CD14-positive monocyte (primary cell): ENCODE measurements around the gene TSC22D3. TPM values are rescaled to one million over a fixed set of nuclear protein-coding genes. Genes with fewer than 3 reads are reported as not detected.

Source experiments
- DNase-seq, 3 donors: peaks; one replicate each; pipeline ENCODE4 v3.0.0-alpha.2; 2011 to 2022
- H2AFZ ChIP-seq: 2 replicates; pipeline ENCODE4 v1.6.0; 2012; ENCODE audit warnings: mild to moderate bottlenecking, low read depth, low read length, inconsistent platforms; ENCODE audit not compliant: insufficient read depth, poor library complexity, severe bottlenecking
- H3K27ac ChIP-seq, 2 donors: 1 replicate in 1 of 2; 2 replicates in 1 of 2; pipeline ENCODE4 v1.5.1; 2012 to 2013; ENCODE audit warnings: low read length in 2 of 2, control low read depth in 1 of 2, inconsistent platforms in 1 of 2, low read depth in 1 of 2, mild to moderate bottlenecking in 1 of 2
- H3K27me3 ChIP-seq, 2 donors: one replicate each; pipeline versions ENCODE4 v1.6.0 to v1.6.1; 2011 to 2013; ENCODE audit warnings: low read length in 2 of 2; ENCODE audit not compliant: control insufficient read depth in 2 of 2, insufficient read depth in 2 of 2
- H3K36me3 ChIP-seq, 2 donors: replicated peaks in 1 of 2; 1 replicate in 1 of 2; 2 replicates in 1 of 2; pipeline versions ENCODE4 v1.5.1 to v1.6.1; 2012 to 2013; ENCODE audit warnings: low read length in 2 of 2, control low read depth in 1 of 2, inconsistent platforms in 1 of 2, mild to moderate bottlenecking in 1 of 2; ENCODE audit not compliant: insufficient read depth in 2 of 2, control insufficient read depth in 1 of 2
- H3K4me1 ChIP-seq, 2 donors: 1 replicate in 1 of 2; 2 replicates in 1 of 2; pipeline versions ENCODE4 v1.5.1 to v1.6.1; 2012 to 2013; ENCODE audit warnings: low read length in 2 of 2, control low read depth in 1 of 2, inconsistent platforms in 1 of 2, mild to moderate bottlenecking in 1 of 2, moderate library complexity in 1 of 2; ENCODE audit not compliant: insufficient read depth in 2 of 2, control insufficient read depth in 1 of 2
- H3K4me2 ChIP-seq: replicated peaks from 2 replicates; pipeline ENCODE3; 2012; ENCODE audit warnings: low read length, moderate library complexity, mild to moderate bottlenecking; ENCODE audit not compliant: poor library complexity, severe bottlenecking; ENCODE audit errors: extremely low read depth
- H3K4me3 ChIP-seq, 3 experiments: fragments of 200-600 bp in 1 of 3; sonication (generic) in 1 of 3; replicated peaks in 1 of 3; 1 replicate in 2 of 3; 2 replicates in 1 of 3; pipeline ENCODE4 v1.5.1; 2011 to 2013; ENCODE audit warnings: low read length in 3 of 3, mild to moderate bottlenecking in 3 of 3, control low read depth in 2 of 3, low read depth in 2 of 3, inconsistent platforms in 1 of 3, moderate library complexity in 1 of 3
- H3K79me2 ChIP-seq: 2 replicates; pipeline ENCODE4 v1.6.0; 2012; ENCODE audit warnings: mild to moderate bottlenecking, control low read depth, inconsistent platforms, low read length, moderate library complexity; ENCODE audit not compliant: insufficient read depth
- H3K9ac ChIP-seq: 2 replicates; pipeline ENCODE4 v1.6.0; 2017; ENCODE audit warnings: low read length, mild to moderate bottlenecking; ENCODE audit not compliant: insufficient read depth, poor library complexity, severe bottlenecking
- H3K9me3 ChIP-seq, 2 donors: replicated peaks in 1 of 2; 1 replicate in 1 of 2; 2 replicates in 1 of 2; pipeline versions ENCODE4 v1.5.1 to v1.6.1; 2012 to 2013; ENCODE audit warnings: low read length in 2 of 2, control low read depth in 1 of 2; ENCODE audit not compliant: control insufficient read depth in 1 of 2, insufficient read depth in 1 of 2
- H4K20me1 ChIP-seq: 2 replicates; pipeline ENCODE4 v1.6.0; 2012; ENCODE audit warnings: mild to moderate bottlenecking, low read length, control low read depth, moderate library complexity; ENCODE audit not compliant: insufficient read depth
- H3K27ac Mint-ChIP-seq, 7 donors: one replicate each; pipeline ENCODE4 v1.8.0; 2020; ENCODE audit warnings: mild to moderate bottlenecking in 7 of 7, mixed read lengths in 7 of 7, moderate library complexity in 6 of 7, inconsistent platforms in 2 of 7
- H3K27me3 Mint-ChIP-seq, 3 donors: one replicate each; pipeline ENCODE4 v1.8.0; 2021 to 2022; ENCODE audit warnings: low read depth in 3 of 3, mild to moderate bottlenecking in 3 of 3, mixed read lengths in 3 of 3, moderate library complexity in 3 of 3, inconsistent platforms in 1 of 3
- H3K36me3 Mint-ChIP-seq, 2 donors: one replicate each; pipeline ENCODE4 v1.8.0; 2020; ENCODE audit warnings: mixed read lengths in 2 of 2, inconsistent platforms in 1 of 2, mild to moderate bottlenecking in 1 of 2
- H3K4me1 Mint-ChIP-seq: one replicate; pipeline ENCODE4 v1.8.0; 2020; ENCODE audit warnings: mild to moderate bottlenecking, mixed read lengths
- H3K4me3 Mint-ChIP-seq, 2 donors: one replicate each; pipeline ENCODE4 v1.8.0; 2020; ENCODE audit warnings: mild to moderate bottlenecking in 2 of 2, mixed read lengths in 2 of 2, moderate library complexity in 1 of 2
- H3K9me3 Mint-ChIP-seq, 7 donors: one replicate each; pipeline ENCODE4 v1.8.0; 2020 to 2022; ENCODE audit warnings: mixed read lengths in 7 of 7, mild to moderate bottlenecking in 6 of 7, moderate library complexity in 6 of 7, inconsistent platforms in 2 of 7
- WGBS: methylation state at CpG from one replicate; pipeline ENCODE4 v1.1.5; 2013; ENCODE audit warnings: missing lambda C conversion rate; ENCODE audit not compliant: insufficient coverage; 5-methylcytosine and 5-hydroxymethylcytosine counted together
- intact Hi-C, 2 donors: fragments of 100-400 bp; cut with micrococcal nuclease; formaldehyde crosslinking; loops; one replicate each; pipeline versions ENCODE4 v1.15.0 to v1.15.1; 2023
- polyA plus RNA-seq, 3 donors: library from polyadenylated mRNA; depleted of rRNA in 1 of 3; unstranded in 2 of 3; stranded (reverse) in 1 of 3; fragments of 300-500 nt in 2 of 3; fragments of >200 nt in 1 of 3; fragmentation: Illumina TruSeq in 2 of 3; gene quantifications; 1 replicate in 2 of 3; 2 replicates in 1 of 3; pipeline ENCODE4 v1.2.3, GENCODE V29; 2012 to 2021
- TF ChIP-seq, protein P1 (sequence below): fragments of 200-600 bp; IDR thresholded peaks from one replicate; pipeline ENCODE4 v1.8.0; 2022; ENCODE audit warnings: antibody characterized with exemption, mild to moderate bottlenecking

Gene TSC22D3
- polyA plus RNA-seq, 3 donors = 171 to 1,562 (median 326) TPM

DNA sequence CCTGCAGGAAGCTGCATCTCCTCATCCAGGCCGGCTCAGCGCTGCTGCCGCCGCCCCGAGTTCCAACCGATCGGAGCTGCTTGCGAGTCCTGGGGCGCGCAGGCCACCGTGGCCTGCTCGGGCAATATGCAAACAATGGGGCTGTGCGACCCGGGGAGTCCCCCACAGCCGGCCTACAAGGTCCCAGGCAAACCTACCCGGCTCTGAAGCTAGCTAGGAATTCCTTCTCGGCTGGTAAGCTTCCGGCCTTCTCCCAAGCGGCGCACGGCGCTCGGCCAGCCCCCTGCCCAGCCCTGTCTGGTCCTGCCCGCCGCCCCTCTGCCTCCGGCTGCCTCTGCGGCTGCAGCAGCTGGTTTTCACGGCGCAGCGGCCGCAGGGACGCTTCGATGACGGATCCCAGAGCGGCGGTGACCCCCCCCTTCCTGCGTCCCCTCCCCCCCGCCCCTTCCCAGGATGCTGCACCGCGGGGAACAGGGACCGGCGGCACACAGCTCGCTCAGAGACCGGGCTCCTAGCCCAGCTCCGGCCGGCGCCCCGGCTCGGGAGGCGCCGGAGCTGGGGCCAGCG is 59.4 kb downstream of the TSC22D3 start:
- TF ChIP-seq, protein P1, sequence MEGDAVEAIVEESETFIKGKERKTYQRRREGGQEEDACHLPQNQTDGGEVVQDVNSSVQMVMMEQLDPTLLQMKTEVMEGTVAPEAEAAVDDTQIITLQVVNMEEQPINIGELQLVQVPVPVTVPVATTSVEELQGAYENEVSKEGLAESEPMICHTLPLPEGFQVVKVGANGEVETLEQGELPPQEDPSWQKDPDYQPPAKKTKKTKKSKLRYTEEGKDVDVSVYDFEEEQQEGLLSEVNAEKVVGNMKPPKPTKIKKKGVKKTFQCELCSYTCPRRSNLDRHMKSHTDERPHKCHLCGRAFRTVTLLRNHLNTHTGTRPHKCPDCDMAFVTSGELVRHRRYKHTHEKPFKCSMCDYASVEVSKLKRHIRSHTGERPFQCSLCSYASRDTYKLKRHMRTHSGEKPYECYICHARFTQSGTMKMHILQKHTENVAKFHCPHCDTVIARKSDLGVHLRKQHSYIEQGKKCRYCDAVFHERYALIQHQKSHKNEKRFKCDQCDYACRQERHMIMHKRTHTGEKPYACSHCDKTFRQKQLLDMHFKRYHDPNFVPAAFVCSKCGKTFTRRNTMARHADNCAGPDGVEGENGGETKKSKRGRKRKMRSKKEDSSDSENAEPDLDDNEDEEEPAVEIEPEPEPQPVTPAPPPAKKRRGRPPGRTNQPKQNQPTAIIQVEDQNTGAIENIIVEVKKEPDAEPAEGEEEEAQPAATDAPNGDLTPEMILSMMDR = no peak
- H3K4me1 ChIP-seq = peaks cover 62% of the 10 kb centered on the region in 2 donors
- H3K9me3 Mint-ChIP-seq = peaks cover 0 to 6% (median 3%) of the 10 kb centered on the region in 7 donors
- WGBS = 1% methylated on average over 14 of the region's 52 CpGs
- peak overlapping the region; percentile 87 for H3K4me2 ChIP-seq
- H3K27ac ChIP-seq = peak overlapping the region; percentile 53 to 95
- peaks cover 35% of the 10 kb centered on the region for H4K20me1 ChIP-seq
- H3K4me1 Mint-ChIP-seq = peaks cover 51% of the 10 kb centered on the region
- peak overlapping the region; percentile 66 to 99 (median 94) for H3K4me3 ChIP-seq
- peak overlapping the region; percentile 91 to 99 (median 93) for H3K27ac Mint-ChIP-seq
- peaks cover 29 to 35% of the 10 kb centered on the region in 2 donors for H3K36me3 Mint-ChIP-seq
- H3K79me2 ChIP-seq = peaks cover 26% of the 10 kb centered on the region
- H3K27me3 Mint-ChIP-seq = peaks cover 0 to 18% (median 0%) of the 10 kb centered on the region in 3 donors
- peak overlapping the region; percentile 94 for H3K9ac ChIP-seq
- H3K4me3 Mint-ChIP-seq = peak overlapping the region; percentile 93 to 96
- no peak for DNase-seq
- no peaks in the 10 kb centered on the region for H3K9me3 ChIP-seq
- H3K27me3 ChIP-seq = no peaks in the 10 kb centered on the region
- intact Hi-C loops = loop anchor here (2.0 kb wide), 1 partner anchor 41 kb away; no protein-coding TSS in a partner anchor
- H2AFZ ChIP-seq = no peak overlapping the region
- H3K36me3 ChIP-seq = peaks cover 28 to 30% of the 10 kb centered on the region in 2 donors

DNA sequence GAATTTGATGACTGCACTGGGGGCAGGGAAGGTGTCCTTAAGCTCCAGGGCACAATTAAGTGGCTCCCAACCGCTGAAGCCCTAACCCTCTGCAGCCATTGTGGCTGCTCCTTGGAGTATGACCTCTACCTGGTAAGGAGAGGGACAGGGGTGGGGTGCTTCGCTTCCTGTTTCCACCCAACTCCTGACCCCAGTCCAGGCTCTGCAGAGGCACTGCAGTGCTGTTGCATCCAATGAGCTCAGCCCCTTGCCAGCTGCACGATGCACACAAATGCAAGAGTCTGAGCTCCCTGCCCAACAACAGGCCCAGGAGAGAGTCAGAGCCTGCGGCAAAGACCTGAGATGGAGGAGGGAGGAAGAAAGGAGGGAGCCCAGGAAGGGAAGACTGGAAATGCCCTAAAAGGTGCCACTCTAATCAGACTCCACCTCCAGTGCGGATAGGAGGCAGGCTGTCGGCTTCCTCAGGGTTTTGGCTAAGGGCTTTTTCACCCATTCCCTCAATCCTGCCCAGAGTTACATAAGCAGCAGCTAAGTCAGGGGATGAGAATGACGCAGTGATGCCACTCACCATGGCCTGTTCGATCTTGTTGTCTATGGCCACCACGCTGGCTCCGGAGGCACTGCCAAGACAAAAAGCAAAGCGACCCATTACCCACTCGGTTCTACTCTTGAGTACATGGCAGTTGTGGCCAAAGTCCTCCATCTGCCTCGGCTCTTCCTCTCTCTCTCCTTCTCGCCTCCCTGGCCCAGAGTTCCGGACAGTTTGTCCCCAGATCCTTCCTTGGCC is 60.1 kb downstream of the TSC22D3 start:
- Histone ChIP-seq H4K20me1 (peaks cover 35% of the 10 kb centered on the region), H3K79me2 (peaks cover 26% of the 10 kb centered on the region), H3K27ac (peak overlapping the region; percentile 53 to 95), H3K4me2 (peak overlapping the region; percentile 87), H3K27me3 (no peaks in the 10 kb centered on the region), H3K9me3 (no peaks in the 10 kb centered on the region), H3K9ac (peak overlapping the region; percentile 94), H3K4me3 (peak overlapping the region; percentile 66 to 99 (median 94)), H2AFZ (no peak overlapping the region), H3K4me1 (peaks cover 62 to 63% of the 10 kb centered on the region in 2 donors), H3K36me3 (peaks cover 28 to 30% of the 10 kb centered on the region in 2 donors)
- Mint-ChIP-seq H3K36me3 (peaks cover 29 to 35% of the 10 kb centered on the region in 2 donors), H3K9me3 (peaks cover 0 to 6% (median 3%) of the 10 kb centered on the region in 7 donors), H3K27me3 (peaks cover 0 to 18% (median 0%) of the 10 kb centered on the region in 3 donors), H3K4me1 (peaks cover 51% of the 10 kb centered on the region), H3K27ac (peak overlapping the region; percentile 91 to 99 (median 92)), H3K4me3 (peak overlapping the region; percentile 93 to 96)
- TF ChIP-seq, protein P1 = no peak
- no peak for DNase-seq
- WGBS = 2% methylated on average over 9 of the region's 15 CpGs
- intact Hi-C loops = loop anchor here (2.0 kb wide), 1 partner anchor 41 kb away; no protein-coding TSS in a partner anchor
